H9 (cell line): ENCODE results near the gene GLRX2. TPM values are rescaled to one million over a fixed set of nuclear protein-coding genes. Genes with fewer than 3 reads are reported as not detected.

Experiments
- DNase-seq: peaks from one replicate; pipeline ENCODE4 v3.0.0-alpha.2; 2017
- H2AFZ ChIP-seq: one replicate; pipeline ENCODE4 v1.6.1; 2013; ENCODE audit warnings: mild to moderate bottlenecking, low read length, control low read depth, moderate library complexity
- H2AK5ac ChIP-seq: 2 replicates; pipeline ENCODE4 v1.6.1; 2013; ENCODE audit warnings: low read length, control low read depth, mixed read lengths; ENCODE audit not compliant: insufficient read length
- H2BK120ac ChIP-seq: one replicate; pipeline ENCODE4 v1.6.1; 2013; ENCODE audit warnings: low read depth, mild to moderate bottlenecking, low read length, control low read depth, inconsistent platforms; ENCODE audit not compliant: poor library complexity, severe bottlenecking
- H2BK12ac ChIP-seq: 2 replicates; pipeline ENCODE4 v1.6.1; 2013; ENCODE audit warnings: low read length, control low read depth, mixed read lengths, low read depth; ENCODE audit not compliant: insufficient read length
- H2BK15ac ChIP-seq: 2 replicates; pipeline ENCODE4 v1.6.1; 2013; ENCODE audit warnings: low read depth, low read length, control low read depth
- H2BK20ac ChIP-seq: one replicate; pipeline ENCODE4 v1.6.1; 2013; ENCODE audit warnings: low read depth, mild to moderate bottlenecking, low read length, control low read depth, inconsistent platforms; ENCODE audit not compliant: poor library complexity, severe bottlenecking
- H2BK5ac ChIP-seq: 2 replicates; pipeline ENCODE4 v1.6.1; 2013; ENCODE audit warnings: low read length, control low read depth, mixed read lengths; ENCODE audit not compliant: insufficient read length
- H3K14ac ChIP-seq: 2 replicates; pipeline ENCODE4 v1.6.1; 2013; ENCODE audit warnings: low read length, control low read depth; ENCODE audit not compliant: insufficient read depth
- H3K18ac ChIP-seq: 2 replicates; pipeline ENCODE4 v1.6.1; 2013; ENCODE audit warnings: low read depth, mild to moderate bottlenecking, mixed read lengths, low read length, control low read depth; ENCODE audit not compliant: insufficient read length
- H3K23ac ChIP-seq: 2 replicates; pipeline ENCODE4 v1.6.1; 2013; ENCODE audit warnings: low read length, control low read depth, mixed read lengths, low read depth; ENCODE audit not compliant: insufficient read length
- H3K23me2 ChIP-seq: 2 replicates; pipeline ENCODE4 v1.6.1; 2013; ENCODE audit warnings: low read depth, mild to moderate bottlenecking, mixed read lengths, low read length, control low read depth; ENCODE audit not compliant: insufficient read length, poor library complexity, severe bottlenecking
- H3K27ac ChIP-seq: 2 replicates; pipeline ENCODE4 v1.5.1; 2013; ENCODE audit warnings: low read length, control low read depth, mixed read lengths, low read depth; ENCODE audit not compliant: insufficient read length
- H3K27me3 ChIP-seq: 2 replicates; pipeline ENCODE4 v1.6.1; 2013; ENCODE audit warnings: low read length, control low read depth, inconsistent platforms; ENCODE audit not compliant: insufficient read depth
- H3K4ac ChIP-seq: 2 replicates; pipeline ENCODE4 v1.6.1; 2013; ENCODE audit warnings: low read depth, mild to moderate bottlenecking, control low read depth, inconsistent platforms, low read length, moderate library complexity
- H3K4me1 ChIP-seq: 2 replicates; pipeline ENCODE4 v1.6.1; 2013; ENCODE audit warnings: low read length, control low read depth, inconsistent platforms; ENCODE audit not compliant: insufficient read depth
- H3K4me2 ChIP-seq: 2 replicates; pipeline ENCODE4 v1.6.1; 2013; ENCODE audit warnings: low read length, control low read depth, mixed read lengths; ENCODE audit not compliant: insufficient read length, insufficient read depth
- H3K56ac ChIP-seq: 2 replicates; pipeline ENCODE4 v1.6.1; 2013; ENCODE audit warnings: low read depth, mild to moderate bottlenecking, mixed read lengths, low read length, control low read depth; ENCODE audit not compliant: insufficient read length
- H3K79me1 ChIP-seq: 2 replicates; pipeline ENCODE4 v1.6.1; 2013; ENCODE audit warnings: low read depth, mild to moderate bottlenecking, moderate library complexity, low read length, control low read depth, inconsistent platforms; ENCODE audit not compliant: insufficient read depth, poor library complexity, severe bottlenecking
- H3K79me2 ChIP-seq: 2 replicates; pipeline ENCODE4 v1.6.1; 2013; ENCODE audit warnings: low read length, control low read depth, inconsistent platforms; ENCODE audit not compliant: insufficient read depth
- H3K9ac ChIP-seq: 2 replicates; pipeline ENCODE4 v1.6.1; 2013; ENCODE audit warnings: low read length, control low read depth, mixed read lengths; ENCODE audit not compliant: insufficient read length; ENCODE audit errors: extremely low read depth
- H3K9me3 ChIP-seq: one replicate; pipeline ENCODE4 v1.6.1; 2013; ENCODE audit warnings: low read depth, low read length, inconsistent platforms; ENCODE audit not compliant: control insufficient read depth
- H3T11ph ChIP-seq: one replicate; pipeline ENCODE4 v1.6.1; 2013; ENCODE audit warnings: mild to moderate bottlenecking, low read length, control low read depth, inconsistent platforms
- H4K20me1 ChIP-seq: one replicate; pipeline ENCODE4 v1.6.1; 2013; ENCODE audit not compliant: control insufficient read depth, insufficient read length, insufficient read depth
- H4K5ac ChIP-seq: 2 replicates; pipeline ENCODE4 v1.6.1; 2013; ENCODE audit warnings: low read depth, mild to moderate bottlenecking, mixed read lengths, low read length, control low read depth; ENCODE audit not compliant: insufficient read length
- H4K8ac ChIP-seq: replicated peaks from 2 replicates; pipeline ENCODE4 v1.6.1; 2013; ENCODE audit warnings: low read length, control low read depth, mixed read lengths, low read depth; ENCODE audit not compliant: insufficient read length
- H4K91ac ChIP-seq: 2 replicates; pipeline ENCODE4 v1.6.1; 2013; ENCODE audit warnings: low read depth, mild to moderate bottlenecking, moderate library complexity, mixed read lengths, low read length, control low read depth; ENCODE audit not compliant: insufficient read length
- H3K27ac Mint-ChIP-seq, 3 experiments: 2 replicates in 2 of 3; 3 replicates in 1 of 3; pipeline ENCODE4 v1.8.0; 2020 to 2021; ENCODE audit warnings: mixed read lengths in 3 of 3, mild to moderate bottlenecking in 1 of 3, moderate library complexity in 1 of 3
- H3K27me3 Mint-ChIP-seq: 2 replicates; pipeline ENCODE4 v1.8.0; 2021; ENCODE audit warnings: low read depth, mild to moderate bottlenecking, moderate library complexity, mixed read lengths
- H3K36me3 Mint-ChIP-seq, 3 experiments: 2 replicates in 2 of 3; 3 replicates in 1 of 3; pipeline ENCODE4 v1.8.0; 2020 to 2021; ENCODE audit warnings: low read depth in 3 of 3, mixed read lengths in 3 of 3; ENCODE audit not compliant: insufficient read depth in 1 of 3
- H3K4me1 Mint-ChIP-seq, 2 experiments: 2 replicates each; pipeline ENCODE4 v1.8.0; 2020; ENCODE audit warnings: mixed read lengths in 2 of 2
- H3K4me3 Mint-ChIP-seq, 2 experiments: 2 replicates in 1 of 2; 3 replicates in 1 of 2; pipeline ENCODE4 v1.8.0; 2020 to 2021; ENCODE audit warnings: mild to moderate bottlenecking in 2 of 2, mixed read lengths in 2 of 2, moderate library complexity in 1 of 2
- H3K9me3 Mint-ChIP-seq, 2 experiments: 2 replicates in 1 of 2; 3 replicates in 1 of 2; pipeline ENCODE4 v1.8.0; 2020; ENCODE audit warnings: mild to moderate bottlenecking in 2 of 2, mixed read lengths in 2 of 2, moderate library complexity in 1 of 2
- CTCF ChIP-seq: fragments of 200-600 bp; sonication (generic); conservative IDR thresholded peaks from 3 replicates; pipeline ENCODE4 v1.8.0; 2021; ENCODE audit warnings: antibody characterized with exemption, mild to moderate bottlenecking
- WGBS: extraction: QIAGEN DNeasy Blood & Tissue Kit; methylation state at CpG from one replicate; pipeline ENCODE4 v1.1.7; 2013; ENCODE audit warnings: missing lambda C conversion rate, low lambda C conversion rate, mixed read lengths; ENCODE audit not compliant: insufficient read length; ENCODE audit errors: extremely low coverage; 5-methylcytosine and 5-hydroxymethylcytosine counted together
- total RNA-seq: library from RNA; stranded (reverse); gene quantifications from 2 replicates; pipeline ENCODE4 v1.2.1, GENCODE V29; 2021

Gene GLRX2
- total RNA-seq, 1 experiment from 2014 or later = 10.1 TPM

GRCh38 chr1:193090865-193091264 lies 14.3 kb downstream of the GLRX2 start:
- no peak overlapping the region for H2AFZ ChIP-seq
- H4K20me1 ChIP-seq = no peaks in the 10 kb centered on the region
- H2BK15ac ChIP-seq = no peak overlapping the region
- H3K56ac ChIP-seq = no peak overlapping the region
- no peak overlapping the region for H4K8ac ChIP-seq
- no peak overlapping the region for H3K9ac ChIP-seq
- no peaks in the 10 kb centered on the region for H3K79me1 ChIP-seq
- no peak overlapping the region for H3K27ac ChIP-seq
- Mint-ChIP-seq H3K4me1 (no peaks in the 10 kb centered on the region), H3K27ac (no peak overlapping the region), H3K4me3 (no peak overlapping the region), H3K27me3 (no peaks in the 10 kb centered on the region), H3K9me3 (no peaks in the 10 kb centered on the region), H3K36me3 (peaks cover 0 to 8% (median 0%) of the 10 kb centered on the region in 3 experiments; a peak in 2 of 7 replicates)
- H2BK12ac ChIP-seq = no peak overlapping the region
- no peak overlapping the region for H2BK5ac ChIP-seq
- no peaks in the 10 kb centered on the region for H3K9me3 ChIP-seq
- H3K23ac ChIP-seq = no peak overlapping the region
- no peak overlapping the region for H3T11ph ChIP-seq
- H3K27me3 ChIP-seq = no peaks in the 10 kb centered on the region
- H3K18ac ChIP-seq = no peak overlapping the region
- no peak overlapping the region for H2BK20ac ChIP-seq
- H2BK120ac ChIP-seq = no peak overlapping the region
- no peak overlapping the region for H2AK5ac ChIP-seq
- no peaks in the 10 kb centered on the region for H3K79me2 ChIP-seq
- H3K23me2 ChIP-seq = no peaks in the 10 kb centered on the region
- no peak overlapping the region for H4K91ac ChIP-seq
- H3K14ac ChIP-seq = no peak overlapping the region
- H3K4me1 ChIP-seq = no peaks in the 10 kb centered on the region
- DNase-seq = no peak
- no peak overlapping the region for H3K4me2 ChIP-seq
- H4K5ac ChIP-seq = no peak overlapping the region
- WGBS = no CpG with 5 or more reads among the region's 1 CpG
- no peak for TF ChIP-seq CTCF
- H3K4ac ChIP-seq = no peak overlapping the region
